Activated T-helper 17 cell treated with anti-CD3 and anti-CD28 coated beads, Interleukin-2, amount 50 U/mL, for 72 hours (primary cell): ENCODE results near the gene AFAP1. TPM values are rescaled to one million over a fixed set of nuclear protein-coding genes. Genes with fewer than 3 reads are reported as not detected.

ENCODE experiments used
- ATAC-seq: fragments of 150-1000 bp; cut with Tn5 transposase; replicated peaks from 2 replicates; pipeline ENCODE4 v1.10.0; 2021; ENCODE audit warnings: mild to moderate bottlenecking, moderate library complexity
- H3K27ac Mint-ChIP-seq: one replicate; pipeline ENCODE4 v1.8.0; 2022; ENCODE audit warnings: mixed read lengths
- H3K27me3 Mint-ChIP-seq: one replicate; pipeline ENCODE4 v1.8.0; 2022; ENCODE audit warnings: mixed read lengths
- H3K36me3 Mint-ChIP-seq: one replicate; pipeline ENCODE4 v1.8.0; 2022; ENCODE audit warnings: low read depth, mild to moderate bottlenecking, mixed read lengths
- H3K4me1 Mint-ChIP-seq: one replicate; pipeline ENCODE4 v1.8.0; 2022; ENCODE audit warnings: mixed read lengths
- H3K4me3 Mint-ChIP-seq: one replicate; pipeline ENCODE4 v1.8.0; 2022; ENCODE audit warnings: mild to moderate bottlenecking, mixed read lengths
- H3K9me3 Mint-ChIP-seq: one replicate; pipeline ENCODE4 v1.8.0; 2022; ENCODE audit warnings: mixed read lengths
- total RNA-seq, 2 donors: library from RNA; stranded (reverse); gene quantifications; one replicate each; pipeline ENCODE4 v1.2.3, GENCODE V29; 2022

The AFAP1 gene
- total RNA-seq, 2 donors from 2014 or later, result 20.1 to 29.8 TPM

GRCh38 chr4:7838136-7838782 lies 101.4 kb downstream of the AFAP1 start:
- peak overlapping the region; percentile 66 for H3K27ac Mint-ChIP-seq
- H3K27me3 Mint-ChIP-seq, result no peaks in the 10 kb centered on the region

GRCh38 chr4:7837597-7838135 lies 102.0 kb downstream of the AFAP1 start:
- Mint-ChIP-seq H3K4me1 (peaks cover 17% of the 10 kb centered on the region), H3K27ac (peak overlapping the region; percentile 66), H3K27me3 (no peaks in the 10 kb centered on the region), H3K4me3 (no peak overlapping the region), H3K9me3 (no peaks in the 10 kb centered on the region), H3K36me3 (peaks cover 76% of the 10 kb centered on the region)
- ATAC-seq, result no peak

More at GRCh38 chr4:7838136-7838782, 101.4 kb downstream of the AFAP1 start:
- H3K4me3 Mint-ChIP-seq, result no peak overlapping the region
- peaks cover 11% of the 10 kb centered on the region for H3K4me1 Mint-ChIP-seq
- no peak for ATAC-seq
- no peaks in the 10 kb centered on the region for H3K9me3 Mint-ChIP-seq
- peaks cover 76% of the 10 kb centered on the region for H3K36me3 Mint-ChIP-seq

GRCh38 chr4:7831858-7832730 lies 107.6 kb downstream of the AFAP1 start:
- peak overlapping the region; percentile 70 for H3K4me3 Mint-ChIP-seq
- H3K27me3 Mint-ChIP-seq, result no peaks in the 10 kb centered on the region
- no peaks in the 10 kb centered on the region for H3K9me3 Mint-ChIP-seq
- peak overlapping the region; percentile 89 for H3K27ac Mint-ChIP-seq
- H3K4me1 Mint-ChIP-seq, result peaks cover 57% of the 10 kb centered on the region
- peak; percentile 25 for ATAC-seq
- peaks cover 77% of the 10 kb centered on the region for H3K36me3 Mint-ChIP-seq

- peaks cover 77% of the 10 kb centered on the region for H3K36me3 Mint-ChIP-seq
- peak; percentile 84 for ATAC-seq
- peak overlapping the region; percentile 70 for H3K4me3 Mint-ChIP-seq
- H3K27ac Mint-ChIP-seq, result peak overlapping the region; percentile 89
- no peaks in the 10 kb centered on the region for H3K9me3 Mint-ChIP-seq
- peaks cover 59% of the 10 kb centered on the region for H3K4me1 Mint-ChIP-seq
- no peaks in the 10 kb centered on the region for H3K27me3 Mint-ChIP-seq
These were observed 108.3 kb downstream of the AFAP1 start for GRCh38 chr4:7831330-7831729.

GRCh38 chr4:7830747-7831146 lies 108.9 kb downstream of the AFAP1 start:
- Mint-ChIP-seq H3K36me3 (peaks cover 77% of the 10 kb centered on the region), H3K27me3 (no peaks in the 10 kb centered on the region), H3K4me1 (peaks cover 59% of the 10 kb centered on the region), H3K4me3 (peak overlapping the region; percentile 70), H3K9me3 (no peaks in the 10 kb centered on the region), H3K27ac (peak overlapping the region; percentile 89)
- ATAC-seq, result no peak

- H3K36me3 Mint-ChIP-seq, result peaks cover 83% of the 10 kb centered on the region
- peaks cover 59% of the 10 kb centered on the region for H3K4me1 Mint-ChIP-seq
- peak overlapping the region; percentile 70 for H3K4me3 Mint-ChIP-seq
- H3K27ac Mint-ChIP-seq, result peak overlapping the region; percentile 91
- H3K9me3 Mint-ChIP-seq, result no peaks in the 10 kb centered on the region
- no peaks in the 10 kb centered on the region for H3K27me3 Mint-ChIP-seq
- no peak for ATAC-seq
These were observed 109.7 kb downstream of the AFAP1 start for GRCh38 chr4:7829652-7830580.

- H3K4me3 Mint-ChIP-seq, result peak overlapping the region; percentile 70
- peak; percentile 22 for ATAC-seq
- H3K27ac Mint-ChIP-seq, result peak overlapping the region; percentile 91
- no peaks in the 10 kb centered on the region for H3K9me3 Mint-ChIP-seq
- H3K36me3 Mint-ChIP-seq, result peaks cover 84% of the 10 kb centered on the region
- peaks cover 59% of the 10 kb centered on the region for H3K4me1 Mint-ChIP-seq
- no peaks in the 10 kb centered on the region for H3K27me3 Mint-ChIP-seq
These were observed 110.8 kb downstream of the AFAP1 start for GRCh38 chr4:7828793-7829301.

- no peaks in the 10 kb centered on the region for H3K9me3 Mint-ChIP-seq
- peak overlapping the region; percentile 91 for H3K27ac Mint-ChIP-seq
- ATAC-seq, result peak; percentile 78
- H3K4me3 Mint-ChIP-seq, result peak overlapping the region; percentile 70
- H3K36me3 Mint-ChIP-seq, result peaks cover 86% of the 10 kb centered on the region
- no peaks in the 10 kb centered on the region for H3K27me3 Mint-ChIP-seq
- peaks cover 57% of the 10 kb centered on the region for H3K4me1 Mint-ChIP-seq
These were observed 111.5 kb downstream of the AFAP1 start for GRCh38 chr4:7828011-7828720.

- no peaks in the 10 kb centered on the region for H3K9me3 Mint-ChIP-seq
- H3K27ac Mint-ChIP-seq, result peak overlapping the region; percentile 91
- peaks cover 52% of the 10 kb centered on the region for H3K4me1 Mint-ChIP-seq
- ATAC-seq, result no peak
- H3K36me3 Mint-ChIP-seq, result peaks cover 80% of the 10 kb centered on the region
- H3K4me3 Mint-ChIP-seq, result peak overlapping the region; percentile 70
- no peaks in the 10 kb centered on the region for H3K27me3 Mint-ChIP-seq
These were observed 112.1 kb downstream of the AFAP1 start for GRCh38 chr4:7827566-7827965.

- Mint-ChIP-seq H3K36me3 (peaks cover 74% of the 10 kb centered on the region), H3K4me1 (peaks cover 48% of the 10 kb centered on the region), H3K27me3 (no peaks in the 10 kb centered on the region), H3K27ac (peak overlapping the region; percentile 28), H3K9me3 (no peaks in the 10 kb centered on the region), H3K4me3 (peak overlapping the region; percentile 70)
- ATAC-seq, result no peak
These were observed 112.8 kb downstream of the AFAP1 start for GRCh38 chr4:7826909-7827306.

GRCh38 chr4:7826176-7826908 lies 113.3 kb downstream of the AFAP1 start:
- Mint-ChIP-seq H3K36me3 (peaks cover 68% of the 10 kb centered on the region), H3K4me1 (peaks cover 43% of the 10 kb centered on the region), H3K27ac (peak overlapping the region; percentile 28), H3K9me3 (no peaks in the 10 kb centered on the region), H3K27me3 (no peaks in the 10 kb centered on the region), H3K4me3 (peak overlapping the region; percentile 70)
- no peak for ATAC-seq

- no peak overlapping the region for H3K27ac Mint-ChIP-seq
- H3K9me3 Mint-ChIP-seq, result no peaks in the 10 kb centered on the region
- no peak for ATAC-seq
- peaks cover 62% of the 10 kb centered on the region for H3K36me3 Mint-ChIP-seq
- no peak overlapping the region for H3K4me3 Mint-ChIP-seq
- no peaks in the 10 kb centered on the region for H3K27me3 Mint-ChIP-seq
- peaks cover 25% of the 10 kb centered on the region for H3K4me1 Mint-ChIP-seq
These were observed 115.4 kb downstream of the AFAP1 start for GRCh38 chr4:7824218-7824617.

- H3K9me3 Mint-ChIP-seq, result no peaks in the 10 kb centered on the region
- peaks cover 61% of the 10 kb centered on the region for H3K36me3 Mint-ChIP-seq
- no peak for ATAC-seq
- H3K27me3 Mint-ChIP-seq, result no peaks in the 10 kb centered on the region
- H3K27ac Mint-ChIP-seq, result no peak overlapping the region
- peaks cover 17% of the 10 kb centered on the region for H3K4me1 Mint-ChIP-seq
- no peak overlapping the region for H3K4me3 Mint-ChIP-seq
These were observed 116.2 kb downstream of the AFAP1 start for GRCh38 chr4:7823416-7823824.
